GM12878 (cell line): ENCODE results near the gene ALX4. TPM values are rescaled to one million over a fixed set of nuclear protein-coding genes. Genes with fewer than 3 reads are reported as not detected.

Experiments used
- ATAC-seq: fragments of 200-7000 bp; cut with Tn5 transposase; 3 replicates; pipeline ENCODE4 v1.9.1; 2020; ENCODE audit warnings: mild to moderate bottlenecking, moderate library complexity
- BruUV-seq: library from RNA; stranded (reverse); fragments of 400-500 nt; replicated peaks from 2 replicates; lab custom pipeline; 2021; lab: Mats Ljungman, UMichigan
- CTCF ChIA-PET: fragments of 300-600 bp; sonication (Branson Sonifier 250); formaldehyde crosslinking; extraction: SDS; loops from one replicate; lab custom pipeline; 2021; ENCODE audit warnings: inconsistent platforms; lab: Yijun Ruan, JAX
- POLR2A ChIA-PET: fragments of 350-600 bp; formaldehyde crosslinking; extraction: SDS; loops from one replicate; lab custom pipeline; 2021; ENCODE audit warnings: inconsistent platforms; lab: Charles Lee
- RAD21 ChIA-PET: fragments of 300-600 bp; sonication (Branson Sonifier 250); formaldehyde crosslinking; loops from one replicate; lab custom pipeline; 2023; ENCODE audit warnings: antibody characterized with exemption; ENCODE audit not compliant: unreplicated experiment; lab: Charles Lee
- SMC1A ChIA-PET: fragments of 300-600 bp; sonication (Branson Sonifier 250); formaldehyde crosslinking; loops from one replicate; lab custom pipeline; 2023; ENCODE audit not compliant: unreplicated experiment, uncharacterized antibody; lab: Charles Lee
- DNase-seq: peaks from one replicate; pipeline ENCODE4 v3.0.0-alpha.2; 2011; ENCODE audit warnings: low read depth, low spot score
- FAIRE-seq: peaks from 3 replicates; lab custom pipeline; 2011; peaks lifted over from hg19 to GRCh38; lab: Jason Lieb, UNC
- H2AFZ ChIP-seq: 2 replicates; pipeline ENCODE4 v1.6.0; 2011; ENCODE audit warnings: low read depth, low read length, control low read depth; ENCODE audit not compliant: control insufficient read depth
- H3K27ac ChIP-seq: 2 replicates; pipeline ENCODE4 v1.5.1; 2011; ENCODE audit warnings: control low read depth; ENCODE audit not compliant: control insufficient read depth, insufficient read depth
- H3K27me3 ChIP-seq, 2 experiments: replicated peaks in 1 of 2; 2 replicates each; pipeline versions ENCODE4 v1.6.0 to v1.6.1; 2011; ENCODE audit warnings: low read length in 1 of 2; ENCODE audit not compliant: control insufficient read depth in 2 of 2, insufficient read depth in 2 of 2
- H3K36me3 ChIP-seq, 2 experiments: 2 replicates each; pipeline ENCODE4 v1.5.1; 2011; ENCODE audit warnings: low read length in 1 of 2; ENCODE audit not compliant: control insufficient read depth in 2 of 2, insufficient read depth in 2 of 2
- H3K4me1 ChIP-seq: 2 replicates; pipeline ENCODE4 v1.6.1; 2011; ENCODE audit warnings: mild to moderate bottlenecking, low read length, moderate library complexity, mixed read lengths; ENCODE audit not compliant: control insufficient read depth, insufficient read depth
- H3K4me2 ChIP-seq: 2 replicates; pipeline ENCODE4 v1.6.0; 2011; ENCODE audit warnings: control low read depth; ENCODE audit not compliant: control insufficient read depth, insufficient read depth
- H3K4me3 ChIP-seq: fragments of 200-600 bp; sonication (generic); 2 replicates; pipeline ENCODE4 v1.5.1; 2016
- H3K79me2 ChIP-seq: 2 replicates; pipeline ENCODE4 v1.6.0; 2011; ENCODE audit warnings: low read length; ENCODE audit not compliant: control insufficient read depth, insufficient read depth
- H3K9ac ChIP-seq: 2 replicates; pipeline ENCODE4 v1.8.0; 2011; ENCODE audit warnings: low read length, control low read depth, mixed read lengths; ENCODE audit not compliant: control insufficient read depth, insufficient read depth
- H3K9me3 ChIP-seq: replicated peaks from 3 replicates; pipeline ENCODE4 v1.5.1; 2011; ENCODE audit warnings: mild to moderate bottlenecking, low read length; ENCODE audit not compliant: control insufficient read depth, insufficient read depth
- H4K20me1 ChIP-seq: 2 replicates; pipeline ENCODE4 v1.6.0; 2011; ENCODE audit not compliant: control insufficient read depth, insufficient read depth
- CBX3 ChIP-seq: fragments of 200-600 bp; sonication (generic); IDR thresholded peaks from 2 replicates; pipeline ENCODE4 v1.6.1; 2016; ENCODE audit warnings: low read depth, borderline replicate concordance
- CHD2 ChIP-seq: IDR thresholded peaks from 2 replicates; pipeline ENCODE4 v1.6.1; 2011; ENCODE audit warnings: low read depth, low read length, improper control_type of control experiment, borderline replicate concordance
- EZH2 ChIP-seq: IDR thresholded peaks from 2 replicates; pipeline ENCODE4 v1.6.1; 2012; ENCODE audit warnings: low read depth, mild to moderate bottlenecking, control low read depth, inconsistent platforms, low read length, borderline replicate concordance; ENCODE audit not compliant: control insufficient read depth
- HDGF ChIP-seq: fragments of 450-650 bp; IDR thresholded peaks from 2 replicates; pipeline ENCODE4 v1.6.1; 2016; ENCODE audit warnings: antibody characterized with exemption
- LARP7 ChIP-seq: fragments of 450-650 bp; IDR thresholded peaks from 2 replicates; pipeline ENCODE4 v1.6.1; 2017; ENCODE audit warnings: mild to moderate bottlenecking
- NFIC ChIP-seq: IDR thresholded peaks from 2 replicates; pipeline ENCODE4 v1.6.1; 2012; ENCODE audit warnings: low read depth, mild to moderate bottlenecking, inconsistent platforms, low read length, moderate library complexity
- RB1 ChIP-seq: fragments of 450-650 bp; formaldehyde crosslinking; IDR thresholded peaks from 2 replicates; pipeline ENCODE4 v1.6.1; 2017; ENCODE audit warnings: mild to moderate bottlenecking, borderline replicate concordance
- SMAD1 ChIP-seq: fragments of 450-650 bp; IDR thresholded peaks from 2 replicates; pipeline ENCODE4 v1.6.1; 2018; ENCODE audit warnings: mild to moderate bottlenecking, low read depth; ENCODE audit not compliant: partially characterized antibody
- WGBS: methylation state at CpG from one replicate; pipeline ENCODE4 v1.1.6; 2016; ENCODE audit warnings: low lambda C conversion rate; ENCODE audit not compliant: insufficient replicate concordance, insufficient coverage; ENCODE audit errors: missing lambda C conversion rate; 5-methylcytosine and 5-hydroxymethylcytosine counted together
- in situ Hi-C: fragments of 300-500 bp; cut with MboI; formaldehyde crosslinking; loops from 9 replicates; pipeline ENCODE4 v1.14.3; 2018; ENCODE audit warnings: mixed read lengths
- intact Hi-C: fragments of 100-400 bp; cut with micrococcal nuclease; formaldehyde crosslinking; loops from one replicate; pipeline ENCODE4 v1.14.2; 2022; ENCODE audit not compliant: unreplicated experiment
- polyA plus RNA-seq, 11 experiments: library from polyadenylated mRNA; depleted of rRNA in 4 of 11; unstranded in 6 of 11; stranded (reverse) in 5 of 11; fragments of >200 nt; fragmentation: Nextera tagmentation in 4 of 11; fragmentation: Illumina TruSeq in 1 of 11; extraction: Ambion mirVana in 4 of 11; extraction: Trizol in 1 of 11; gene quantifications; 1 replicate in 1 of 11; 2 replicates in 10 of 11; pipeline versions ENCODE4 v1.2.1 to v1.2.3, GENCODE V29; 2011 to 2016; ENCODE audit warnings: inconsistent platforms in 2 of 11, missing spikeins in 2 of 11, low read depth in 1 of 11
- total RNA-seq, 4 experiments: library from RNA; depleted of rRNA in 3 of 4; stranded (reverse); fragments of >200 nt in 3 of 4; fragmentation: Illumina TruSeq in 1 of 4; extraction: Trizol in 1 of 4; gene quantifications; 2 replicates each; pipeline versions ENCODE4 v1.2.1 to v1.2.3, GENCODE V29; 2013 to 2021
- TF ChIP-seq, protein P1 (sequence below): fragments of 450-650 bp; IDR thresholded peaks from 2 replicates; pipeline ENCODE4 v1.6.1; 2017; ENCODE audit warnings: mild to moderate bottlenecking, low read depth, inconsistent platforms; ENCODE audit not compliant: poor library complexity, severe bottlenecking
- TF ChIP-seq, protein P2 (sequence below): IDR thresholded peaks from 2 replicates; pipeline ENCODE4 v1.6.1; 2012; ENCODE audit warnings: mild to moderate bottlenecking, low read depth, low read length

ALX4 gene
- total and polyA plus RNA-seq, 10 of the 15 experiments (the other 5 are each of a cell fraction or from before 2014, with no cell fraction given): not detected

GRCh38 chr11:44237156-44237555 is 72.8 kb downstream of the ALX4 start:
- H3K9ac ChIP-seq: no peak overlapping the region
- no peaks in the 10 kb centered on the region for H3K27me3 ChIP-seq
- ATAC-seq: no peak
- H3K79me2 ChIP-seq: no peaks in the 10 kb centered on the region
- ChIA-PET CTCF (interaction anchor here (1.0 to 1.8 kb wide), 3 partner anchors 30 to 143 kb away, joined by 3 to 5 read pairs (median 3); no protein-coding TSS in a partner anchor), RAD21 (no interaction called here), POLR2A (no interaction called here), SMC1A (interaction anchor here (1.2 kb wide), 1 partner anchor 60 kb away, joined by 3 read pairs; no protein-coding TSS in a partner anchor)
- H3K27ac ChIP-seq: no peak overlapping the region
- peaks cover 0 to 2% of the 10 kb centered on the region in 2 experiments; a peak in 1 of 4 replicates for H3K36me3 ChIP-seq
- no peak overlapping the region for H2AFZ ChIP-seq
- intact Hi-C loops (no loop called here), in situ Hi-C loops (no loop called here)
- no peak overlapping the region for H3K4me2 ChIP-seq
- TF ChIP-seq EZH2 (no peak), LARP7 (no peak), SMAD1 (no peak), CBX3 (no peak), HDGF (no peak), CHD2 (no peak), RB1 (no peak), NFIC (no peak)
- TF ChIP-seq, protein P1, sequence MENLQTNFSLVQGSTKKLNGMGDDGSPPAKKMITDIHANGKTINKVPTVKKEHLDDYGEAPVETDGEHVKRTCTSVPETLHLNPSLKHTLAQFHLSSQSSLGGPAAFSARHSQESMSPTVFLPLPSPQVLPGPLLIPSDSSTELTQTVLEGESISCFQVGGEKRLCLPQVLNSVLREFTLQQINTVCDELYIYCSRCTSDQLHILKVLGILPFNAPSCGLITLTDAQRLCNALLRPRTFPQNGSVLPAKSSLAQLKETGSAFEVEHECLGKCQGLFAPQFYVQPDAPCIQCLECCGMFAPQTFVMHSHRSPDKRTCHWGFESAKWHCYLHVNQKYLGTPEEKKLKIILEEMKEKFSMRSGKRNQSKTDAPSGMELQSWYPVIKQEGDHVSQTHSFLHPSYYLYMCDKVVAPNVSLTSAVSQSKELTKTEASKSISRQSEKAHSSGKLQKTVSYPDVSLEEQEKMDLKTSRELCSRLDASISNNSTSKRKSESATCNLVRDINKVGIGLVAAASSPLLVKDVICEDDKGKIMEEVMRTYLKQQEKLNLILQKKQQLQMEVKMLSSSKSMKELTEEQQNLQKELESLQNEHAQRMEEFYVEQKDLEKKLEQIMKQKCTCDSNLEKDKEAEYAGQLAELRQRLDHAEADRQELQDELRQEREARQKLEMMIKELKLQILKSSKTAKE: no peak
- TF ChIP-seq, protein P2, sequence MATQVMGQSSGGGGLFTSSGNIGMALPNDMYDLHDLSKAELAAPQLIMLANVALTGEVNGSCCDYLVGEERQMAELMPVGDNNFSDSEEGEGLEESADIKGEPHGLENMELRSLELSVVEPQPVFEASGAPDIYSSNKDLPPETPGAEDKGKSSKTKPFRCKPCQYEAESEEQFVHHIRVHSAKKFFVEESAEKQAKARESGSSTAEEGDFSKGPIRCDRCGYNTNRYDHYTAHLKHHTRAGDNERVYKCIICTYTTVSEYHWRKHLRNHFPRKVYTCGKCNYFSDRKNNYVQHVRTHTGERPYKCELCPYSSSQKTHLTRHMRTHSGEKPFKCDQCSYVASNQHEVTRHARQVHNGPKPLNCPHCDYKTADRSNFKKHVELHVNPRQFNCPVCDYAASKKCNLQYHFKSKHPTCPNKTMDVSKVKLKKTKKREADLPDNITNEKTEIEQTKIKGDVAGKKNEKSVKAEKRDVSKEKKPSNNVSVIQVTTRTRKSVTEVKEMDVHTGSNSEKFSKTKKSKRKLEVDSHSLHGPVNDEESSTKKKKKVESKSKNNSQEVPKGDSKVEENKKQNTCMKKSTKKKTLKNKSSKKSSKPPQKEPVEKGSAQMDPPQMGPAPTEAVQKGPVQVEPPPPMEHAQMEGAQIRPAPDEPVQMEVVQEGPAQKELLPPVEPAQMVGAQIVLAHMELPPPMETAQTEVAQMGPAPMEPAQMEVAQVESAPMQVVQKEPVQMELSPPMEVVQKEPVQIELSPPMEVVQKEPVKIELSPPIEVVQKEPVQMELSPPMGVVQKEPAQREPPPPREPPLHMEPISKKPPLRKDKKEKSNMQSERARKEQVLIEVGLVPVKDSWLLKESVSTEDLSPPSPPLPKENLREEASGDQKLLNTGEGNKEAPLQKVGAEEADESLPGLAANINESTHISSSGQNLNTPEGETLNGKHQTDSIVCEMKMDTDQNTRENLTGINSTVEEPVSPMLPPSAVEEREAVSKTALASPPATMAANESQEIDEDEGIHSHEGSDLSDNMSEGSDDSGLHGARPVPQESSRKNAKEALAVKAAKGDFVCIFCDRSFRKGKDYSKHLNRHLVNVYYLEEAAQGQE: no peak
- H3K4me3 ChIP-seq: no peak overlapping the region
- H4K20me1 ChIP-seq: no peaks in the 10 kb centered on the region
- no peak for DNase-seq
- no peak for FAIRE-seq
- H3K9me3 ChIP-seq: no peaks in the 10 kb centered on the region
- no TSS peak for BruUV-seq
- H3K4me1 ChIP-seq: no peaks in the 10 kb centered on the region
- 89% methylated on average over 1 of the region's 1 CpG for WGBS
